Activated CD4-positive, alpha-beta T cell treated with anti-CD3 and anti-CD28 coated beads, Interleukin-2, Interleukin-4, amounts not matched to agents 100 ng/mL and 50 ng/mL, durations not matched to agents 16 hours and 8 hours (primary cell): ENCODE measurements around the gene RNF126.
"Not testable (repeated sequence)": the region's sequence is repeated elsewhere in the genome, so short reads cannot be mapped to it uniquely, and the experiment has no call there.

Experiments used
- DNase-seq: peaks from one replicate; pipeline ENCODE4 v3.0.0-alpha.2; 2020; ENCODE audit warnings: low spot score

Gene RNF126

GRCh38 chr19:646779-647565, 16.0 kb downstream of the RNF126 start:
- no peak for DNase-seq

GRCh38 chr19:645912-646778, 16.9 kb downstream of the RNF126 start:
- no peak for DNase-seq

- no peak for DNase-seq
Observed at GRCh38 chr19:644789-645188, 18.2 kb downstream of the RNF126 start.

GRCh38 chr19:644363-644762, 18.7 kb downstream of the RNF126 start:
- no peak for DNase-seq

GRCh38 chr19:643736-644135, 19.3 kb downstream of the RNF126 start:
- DNase-seq: no peak

- DNase-seq: no peak
Observed at GRCh38 chr19:642767-643727, 20.0 kb downstream of the RNF126 start.

- DNase-seq: no peak
Observed at GRCh38 chr19:641702-642101, 21.3 kb downstream of the RNF126 start.

GRCh38 chr19:640606-641189, 22.3 kb downstream of the RNF126 start:
- DNase-seq: no peak

GRCh38 chr19:640161-640558, 22.9 kb downstream of the RNF126 start:
- DNase-seq: no peak

- peak; percentile 92 for DNase-seq
Observed at GRCh38 chr19:639253-640160, 23.5 kb downstream of the RNF126 start, which contains the start of gene FGF22. FGF22 (plus strand) TSS chr19:639879; CDS start chr19:639926, 47 bp downstream.

- DNase-seq: no peak
Observed at GRCh38 chr19:638906-639252, 24.1 kb downstream of the RNF126 start.

- DNase-seq: no peak
Observed at GRCh38 chr19:634975-635652, 27.9 kb downstream of the RNF126 start.

- DNase-seq: no peak
Observed at GRCh38 chr19:633786-634639, 29.0 kb downstream of the RNF126 start.

GRCh38 chr19:633068-633785, 29.8 kb downstream of the RNF126 start, which contains the start of gene POLRMT:
POLRMT (minus strand) TSS chr19:633537; CDS start chr19:633512, 25 bp downstream.
- DNase-seq: peak; percentile 99

- peak; percentile 58 for DNase-seq
Observed at GRCh38 chr19:632579-633067, 30.4 kb downstream of the RNF126 start.

- no peak for DNase-seq
Observed at GRCh38 chr19:629961-630714, 32.9 kb downstream of the RNF126 start.

GRCh38 chr19:629515-629914, 33.5 kb downstream of the RNF126 start:
- not testable (repeated sequence) for DNase-seq
